ENCODE data around the gene KCNJ15.
A peak's percentile ranks its signal among the peaks of the same experiment; 100 is the strongest.

The KCNJ15 gene

DNA sequence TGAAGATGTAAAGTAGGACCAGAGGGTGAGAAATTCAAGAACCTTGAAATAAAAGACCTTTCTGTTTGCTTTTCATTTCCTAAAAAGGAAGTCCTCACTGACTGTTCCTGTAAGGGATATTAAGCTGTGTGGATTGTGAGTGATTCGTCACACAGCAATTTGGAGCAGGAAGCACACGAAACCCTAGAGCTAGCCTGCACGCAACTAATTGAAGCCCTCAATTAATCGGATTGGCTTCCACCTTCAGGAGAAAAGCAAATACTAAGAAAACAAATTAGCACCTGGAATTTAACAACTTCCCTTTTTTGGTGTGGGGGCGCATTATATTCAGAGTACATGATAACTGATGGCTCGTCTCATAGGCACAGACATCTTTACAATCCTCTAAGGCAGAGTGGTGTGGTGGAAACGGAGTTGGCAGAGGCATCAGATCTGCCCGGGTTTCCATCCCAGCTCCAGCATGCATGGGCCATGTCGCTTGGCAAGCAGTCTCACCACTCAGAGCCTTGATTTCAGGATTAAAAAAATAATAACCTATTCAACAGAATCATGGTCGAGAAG lies 95.2 kb downstream of the KCNJ15 start:
- peak; percentile 77 for DNase-seq (ENCODE audit: low read depth)
- in situ Hi-C loops (cut with HindIII; ENCODE audit: low sequenced_read_pairs), result loop anchor here (25.0 kb wide), 2 partner anchors 190 to 640 kb away; no protein-coding TSS in a partner anchor
- no peak overlapping the region for H3K4me3 ChIP-seq (ENCODE audit: low read depth, low read length)
- TF ChIP-seq, protein P1, sequence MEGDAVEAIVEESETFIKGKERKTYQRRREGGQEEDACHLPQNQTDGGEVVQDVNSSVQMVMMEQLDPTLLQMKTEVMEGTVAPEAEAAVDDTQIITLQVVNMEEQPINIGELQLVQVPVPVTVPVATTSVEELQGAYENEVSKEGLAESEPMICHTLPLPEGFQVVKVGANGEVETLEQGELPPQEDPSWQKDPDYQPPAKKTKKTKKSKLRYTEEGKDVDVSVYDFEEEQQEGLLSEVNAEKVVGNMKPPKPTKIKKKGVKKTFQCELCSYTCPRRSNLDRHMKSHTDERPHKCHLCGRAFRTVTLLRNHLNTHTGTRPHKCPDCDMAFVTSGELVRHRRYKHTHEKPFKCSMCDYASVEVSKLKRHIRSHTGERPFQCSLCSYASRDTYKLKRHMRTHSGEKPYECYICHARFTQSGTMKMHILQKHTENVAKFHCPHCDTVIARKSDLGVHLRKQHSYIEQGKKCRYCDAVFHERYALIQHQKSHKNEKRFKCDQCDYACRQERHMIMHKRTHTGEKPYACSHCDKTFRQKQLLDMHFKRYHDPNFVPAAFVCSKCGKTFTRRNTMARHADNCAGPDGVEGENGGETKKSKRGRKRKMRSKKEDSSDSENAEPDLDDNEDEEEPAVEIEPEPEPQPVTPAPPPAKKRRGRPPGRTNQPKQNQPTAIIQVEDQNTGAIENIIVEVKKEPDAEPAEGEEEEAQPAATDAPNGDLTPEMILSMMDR (IDR thresholded peaks at IDR 0.05; ENCODE audit: low read depth, low read length, missing control alignments), result no peak

DNA sequence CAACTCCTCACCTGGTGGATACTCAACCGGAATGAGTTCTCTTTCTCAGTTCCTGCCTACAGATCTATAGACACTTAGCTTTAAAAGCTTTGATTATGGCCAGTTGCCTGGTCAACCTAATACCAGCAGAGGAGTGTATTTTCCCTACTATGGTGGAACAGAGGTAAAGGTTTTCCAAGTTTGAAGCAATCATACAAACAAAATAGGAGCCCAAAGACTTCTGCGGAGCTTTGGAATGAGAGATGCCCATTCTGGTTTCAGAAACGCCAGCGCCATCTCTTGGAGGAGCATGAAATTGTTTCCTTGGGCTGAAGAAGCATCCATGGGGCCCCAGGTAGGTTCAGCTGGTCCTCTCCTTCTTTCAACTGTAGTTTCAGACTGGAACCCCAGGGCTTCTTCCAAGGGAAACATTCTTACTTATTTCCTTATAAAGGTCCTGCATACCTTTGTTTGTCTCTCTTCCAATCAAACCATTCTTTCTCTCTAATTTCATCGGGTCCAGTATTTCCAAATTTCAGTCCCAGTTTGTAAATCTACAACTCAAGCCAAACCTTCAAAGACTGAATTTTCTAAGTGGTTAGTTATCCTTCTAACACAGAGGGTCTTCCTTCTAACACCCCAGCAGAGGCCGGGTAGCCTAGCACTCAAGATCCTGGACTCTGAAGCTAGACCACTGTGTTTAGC lies 95.9 kb downstream of the KCNJ15 start:
- in situ Hi-C loops (cut with HindIII; ENCODE audit: low sequenced_read_pairs), result loop anchor here (25.0 kb wide), 2 partner anchors 190 to 640 kb away; no protein-coding TSS in a partner anchor
- TF ChIP-seq, protein P1 (IDR thresholded peaks at IDR 0.05; ENCODE audit: low read depth, low read length, missing control alignments), result peak; percentile 90
- DNase-seq (ENCODE audit: low read depth), result peak; percentile 76
- H3K4me3 ChIP-seq (ENCODE audit: low read depth, low read length), result no peak overlapping the region

DNA sequence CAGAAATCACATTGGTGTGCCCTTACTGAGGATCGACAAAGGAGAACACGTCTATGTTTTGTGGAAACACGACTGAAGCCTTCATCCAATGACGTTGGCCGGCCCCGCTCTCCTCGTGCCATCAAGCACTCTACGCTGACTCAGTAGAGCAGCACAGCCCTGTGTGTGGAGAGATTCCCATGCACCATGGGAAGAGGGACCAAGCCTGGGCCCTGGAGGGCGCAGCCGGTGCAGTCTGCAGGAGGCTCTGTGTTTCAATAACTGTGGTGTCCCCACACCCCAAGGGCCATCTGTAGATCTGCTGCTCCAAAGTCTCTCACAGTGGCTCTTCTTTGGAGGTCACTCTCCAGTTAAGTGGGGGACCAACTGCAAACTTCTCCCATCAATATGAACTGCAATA lies 97.4 kb downstream of the KCNJ15 start:
- DNase-seq (ENCODE audit: low read depth), result no peak
- no peak overlapping the region for H3K4me3 ChIP-seq (ENCODE audit: low read depth, low read length)
- in situ Hi-C loops (cut with HindIII; ENCODE audit: low sequenced_read_pairs), result loop anchor here (25.0 kb wide), 2 partner anchors 192 to 642 kb away; no protein-coding TSS in a partner anchor
- TF ChIP-seq, protein P1 (IDR thresholded peaks at IDR 0.05; ENCODE audit: low read depth, low read length, missing control alignments), result no peak

DNA sequence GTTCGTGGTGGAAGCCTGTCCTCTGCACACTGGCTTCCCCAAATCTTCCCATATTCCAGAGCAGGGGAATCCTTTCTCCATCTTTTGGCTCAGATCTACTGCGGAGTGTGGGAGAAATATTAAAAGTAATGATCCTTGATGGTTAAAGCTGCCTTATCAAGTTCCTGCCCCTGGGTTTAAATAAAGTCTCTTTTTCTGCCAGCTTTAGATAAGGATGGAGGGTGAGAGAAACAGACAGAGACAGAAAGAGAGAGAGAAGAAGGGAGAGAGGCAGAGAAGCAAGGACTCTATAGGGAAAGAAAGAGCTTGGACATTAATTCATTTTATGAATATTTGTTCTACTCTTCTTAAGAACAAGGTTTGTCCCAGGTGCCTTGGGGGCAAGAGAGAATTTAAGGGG lies 98.0 kb downstream of the KCNJ15 start:
- in situ Hi-C loops (cut with HindIII; ENCODE audit: low sequenced_read_pairs), result loop anchor here (25.0 kb wide), 2 partner anchors 192 to 642 kb away; no protein-coding TSS in a partner anchor
- TF ChIP-seq, protein P1 (IDR thresholded peaks at IDR 0.05; ENCODE audit: low read depth, low read length, missing control alignments), result no peak
- no peak overlapping the region for H3K4me3 ChIP-seq (ENCODE audit: low read depth, low read length)
- DNase-seq (ENCODE audit: low read depth), result no peak

DNA sequence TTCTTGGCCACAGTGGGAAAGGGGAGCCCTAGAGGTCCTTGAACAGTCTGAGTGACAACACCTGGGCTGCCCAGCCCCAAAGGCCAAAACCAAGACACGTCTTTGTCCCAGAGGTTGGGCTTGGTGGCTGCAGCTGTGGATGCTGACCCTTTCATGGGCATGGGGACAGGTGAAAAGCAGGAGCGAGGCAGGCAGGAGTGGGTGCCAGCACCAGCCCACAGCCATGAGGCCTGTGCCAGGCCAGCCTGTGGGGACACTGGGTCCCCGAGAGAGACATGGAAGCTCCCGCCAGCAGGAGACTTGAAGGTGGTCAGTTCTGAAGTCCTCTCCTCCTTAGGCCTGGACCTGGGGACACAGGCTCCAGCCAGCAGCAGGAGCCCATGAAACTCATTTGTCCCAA lies 98.6 kb downstream of the KCNJ15 start:
- DNase-seq (ENCODE audit: low read depth), result no peak
- no peak overlapping the region for H3K4me3 ChIP-seq (ENCODE audit: low read depth, low read length)
- TF ChIP-seq, protein P1 (IDR thresholded peaks at IDR 0.05; ENCODE audit: low read depth, low read length, missing control alignments), result no peak
- in situ Hi-C loops (cut with HindIII; ENCODE audit: low sequenced_read_pairs), result loop anchor here (25.0 kb wide), 2 partner anchors 193 to 643 kb away; no protein-coding TSS in a partner anchor

DNA sequence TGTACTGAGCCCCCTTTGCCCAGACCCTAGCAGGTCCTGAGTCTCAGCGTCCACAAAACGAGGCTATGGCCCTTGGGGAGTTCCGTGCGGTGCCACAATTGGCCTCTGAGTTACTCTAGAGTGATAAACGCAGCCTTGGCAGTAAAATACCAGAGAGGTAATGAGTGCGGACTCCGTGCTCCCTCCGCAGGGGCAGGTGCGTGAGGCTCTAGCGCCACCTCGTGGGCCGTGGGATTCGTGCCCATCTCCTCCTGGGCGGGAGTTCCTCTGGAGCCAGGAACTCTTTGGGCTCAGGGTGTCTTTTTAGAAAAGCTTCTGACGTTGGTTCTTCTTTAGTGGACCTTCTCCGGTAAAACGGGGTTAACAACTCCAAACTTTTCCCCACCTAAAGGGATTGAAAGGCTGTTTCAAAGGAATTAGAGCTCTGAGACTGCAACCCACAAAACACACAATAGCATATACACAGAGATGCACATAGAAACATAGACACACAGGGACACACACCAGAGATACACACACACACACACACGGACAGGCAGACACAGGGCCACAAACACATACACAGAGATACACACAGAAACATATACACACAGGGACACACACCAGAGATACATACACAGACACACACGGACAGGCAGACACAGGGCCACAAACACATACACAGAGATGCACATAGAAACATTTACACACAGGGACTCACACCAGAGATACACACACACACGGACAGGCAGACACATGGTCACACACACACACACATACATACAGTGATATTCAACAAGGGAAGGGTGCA lies 99.4 kb downstream of the KCNJ15 start:
- in situ Hi-C loops (cut with HindIII; ENCODE audit: low sequenced_read_pairs), result loop anchor here (25.0 kb wide), 2 partner anchors 194 to 644 kb away; no protein-coding TSS in a partner anchor
- DNase-seq (ENCODE audit: low read depth), result peak; percentile 49
- H3K4me3 ChIP-seq (ENCODE audit: low read depth, low read length), result no peak overlapping the region
- TF ChIP-seq, protein P1 (IDR thresholded peaks at IDR 0.05; ENCODE audit: low read depth, low read length, missing control alignments), result peak; percentile 99
